MM.1S (cell line): Measurements from ENCODE around the gene ZBTB7C.

Experiments
- EZH2 ChIP-seq: fragments of 300-600 bp; sonication (generic); optimal IDR thresholded peaks from 2 replicates; pipeline ENCODE3; 2017; ENCODE audit warnings: low read depth, mild to moderate bottlenecking, antibody characterized with exemption, low read length, mixed read lengths
- EZH2phosphoT487 ChIP-seq: fragments of 300-600 bp; sonication (generic); IDR thresholded peaks from 2 replicates; pipeline ENCODE4 v1.6.1; 2018; ENCODE audit warnings: antibody characterized with exemption, low read length
- TF ChIP-seq, protein P1 (sequence below): fragments of 300-600 bp; sonication (generic); IDR thresholded peaks from 2 replicates; pipeline ENCODE4 v1.5.1; 2016; ENCODE audit warnings: antibody characterized with exemption, low read length, mixed read lengths

DNA sequence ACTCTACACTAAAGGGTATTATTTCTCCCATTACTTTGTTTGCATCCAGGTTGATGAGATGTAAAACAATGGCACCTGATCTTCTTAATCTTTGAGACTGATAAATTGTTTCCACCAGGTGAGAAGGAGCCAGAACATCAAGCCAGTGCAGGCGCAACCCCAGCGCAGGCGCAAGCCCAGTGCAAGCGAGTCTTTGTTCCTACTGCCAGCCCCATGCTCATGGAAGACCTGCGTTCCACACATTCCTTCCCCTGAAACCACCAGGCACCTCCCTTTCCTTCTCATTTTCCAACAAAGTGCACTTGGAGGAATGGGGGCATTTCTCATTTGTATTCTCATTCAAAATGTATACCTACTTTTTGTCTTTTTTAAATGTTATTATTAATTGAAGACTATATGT is 290.0 kb downstream of the ZBTB7C start:
- TF ChIP-seq, protein P1, sequence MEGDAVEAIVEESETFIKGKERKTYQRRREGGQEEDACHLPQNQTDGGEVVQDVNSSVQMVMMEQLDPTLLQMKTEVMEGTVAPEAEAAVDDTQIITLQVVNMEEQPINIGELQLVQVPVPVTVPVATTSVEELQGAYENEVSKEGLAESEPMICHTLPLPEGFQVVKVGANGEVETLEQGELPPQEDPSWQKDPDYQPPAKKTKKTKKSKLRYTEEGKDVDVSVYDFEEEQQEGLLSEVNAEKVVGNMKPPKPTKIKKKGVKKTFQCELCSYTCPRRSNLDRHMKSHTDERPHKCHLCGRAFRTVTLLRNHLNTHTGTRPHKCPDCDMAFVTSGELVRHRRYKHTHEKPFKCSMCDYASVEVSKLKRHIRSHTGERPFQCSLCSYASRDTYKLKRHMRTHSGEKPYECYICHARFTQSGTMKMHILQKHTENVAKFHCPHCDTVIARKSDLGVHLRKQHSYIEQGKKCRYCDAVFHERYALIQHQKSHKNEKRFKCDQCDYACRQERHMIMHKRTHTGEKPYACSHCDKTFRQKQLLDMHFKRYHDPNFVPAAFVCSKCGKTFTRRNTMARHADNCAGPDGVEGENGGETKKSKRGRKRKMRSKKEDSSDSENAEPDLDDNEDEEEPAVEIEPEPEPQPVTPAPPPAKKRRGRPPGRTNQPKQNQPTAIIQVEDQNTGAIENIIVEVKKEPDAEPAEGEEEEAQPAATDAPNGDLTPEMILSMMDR, result no peak
- TF ChIP-seq EZH2 (no peak), EZH2phosphoT487 (no peak)
